ENCODE measurements around the gene MATR3. TPM values are rescaled to one million over a fixed set of nuclear protein-coding genes. Genes with fewer than 3 reads are reported as not detected.

MATR3 gene
- total and polyA plus RNA-seq, 10 of the 15 experiments (the other 5 are each of a cell fraction or from before 2014, with no cell fraction given), result 134 to 401 (median 221) TPM

GRCh38 chr5:139293507-139294373, at the start of gene MATR3 (continued):
- TF ChIP-seq, protein P1, sequence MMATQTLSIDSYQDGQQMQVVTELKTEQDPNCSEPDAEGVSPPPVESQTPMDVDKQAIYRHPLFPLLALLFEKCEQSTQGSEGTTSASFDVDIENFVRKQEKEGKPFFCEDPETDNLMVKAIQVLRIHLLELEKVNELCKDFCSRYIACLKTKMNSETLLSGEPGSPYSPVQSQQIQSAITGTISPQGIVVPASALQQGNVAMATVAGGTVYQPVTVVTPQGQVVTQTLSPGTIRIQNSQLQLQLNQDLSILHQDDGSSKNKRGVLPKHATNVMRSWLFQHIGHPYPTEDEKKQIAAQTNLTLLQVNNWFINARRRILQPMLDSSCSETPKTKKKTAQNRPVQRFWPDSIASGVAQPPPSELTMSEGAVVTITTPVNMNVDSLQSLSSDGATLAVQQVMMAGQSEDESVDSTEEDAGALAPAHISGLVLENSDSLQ (IDR thresholded peaks at IDR 0.05), result no peak
- no peak for TF ChIP-seq IRF4 (IDR thresholded peaks at IDR 0.05; ENCODE audit: low read depth, low read length)
- TF ChIP-seq TCF7 (IDR thresholded peaks at IDR 0.05; ENCODE audit: borderline replicate concordance), result no peak
- TF ChIP-seq ZNF622 (IDR thresholded peaks at IDR 0.05), result no peak
- TF ChIP-seq NFYB (IDR thresholded peaks at IDR 0.05; ENCODE audit: insufficient read depth, low read depth, low read length), result no peak
- no peak for TF ChIP-seq ZNF217 (IDR thresholded peaks at IDR 0.05)
- peak; percentile 88 for TF ChIP-seq MXI1 (IDR thresholded peaks at IDR 0.05; ENCODE audit: low read depth, low read length)
- TF ChIP-seq GABPA (IDR thresholded peaks at IDR 0.05; ENCODE audit: low read depth), result no peak
- TF ChIP-seq ZNF687 (IDR thresholded peaks at IDR 0.05), result 0 out of 2 replicates have a peak, but pooled peaks have one; percentile 63
- TF ChIP-seq HDAC2 (IDR thresholded peaks at IDR 0.05), result no peak
- TF ChIP-seq, protein P2, sequence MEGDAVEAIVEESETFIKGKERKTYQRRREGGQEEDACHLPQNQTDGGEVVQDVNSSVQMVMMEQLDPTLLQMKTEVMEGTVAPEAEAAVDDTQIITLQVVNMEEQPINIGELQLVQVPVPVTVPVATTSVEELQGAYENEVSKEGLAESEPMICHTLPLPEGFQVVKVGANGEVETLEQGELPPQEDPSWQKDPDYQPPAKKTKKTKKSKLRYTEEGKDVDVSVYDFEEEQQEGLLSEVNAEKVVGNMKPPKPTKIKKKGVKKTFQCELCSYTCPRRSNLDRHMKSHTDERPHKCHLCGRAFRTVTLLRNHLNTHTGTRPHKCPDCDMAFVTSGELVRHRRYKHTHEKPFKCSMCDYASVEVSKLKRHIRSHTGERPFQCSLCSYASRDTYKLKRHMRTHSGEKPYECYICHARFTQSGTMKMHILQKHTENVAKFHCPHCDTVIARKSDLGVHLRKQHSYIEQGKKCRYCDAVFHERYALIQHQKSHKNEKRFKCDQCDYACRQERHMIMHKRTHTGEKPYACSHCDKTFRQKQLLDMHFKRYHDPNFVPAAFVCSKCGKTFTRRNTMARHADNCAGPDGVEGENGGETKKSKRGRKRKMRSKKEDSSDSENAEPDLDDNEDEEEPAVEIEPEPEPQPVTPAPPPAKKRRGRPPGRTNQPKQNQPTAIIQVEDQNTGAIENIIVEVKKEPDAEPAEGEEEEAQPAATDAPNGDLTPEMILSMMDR (IDR thresholded peaks at IDR 0.05 in 2 of 3, conservative IDR thresholded peaks at IDR 0.05 in 1 of 3; ENCODE audit: control insufficient read depth in 2 of 3, extremely low read depth in 1 of 3, insufficient read depth in 1 of 3, low read depth in 3 of 3, low read length in 3 of 3), result no peak
- TF ChIP-seq CHD2 (IDR thresholded peaks at IDR 0.05; ENCODE audit: borderline replicate concordance, low read depth, low read length), result peak; percentile 100
- TF ChIP-seq, protein P3, sequence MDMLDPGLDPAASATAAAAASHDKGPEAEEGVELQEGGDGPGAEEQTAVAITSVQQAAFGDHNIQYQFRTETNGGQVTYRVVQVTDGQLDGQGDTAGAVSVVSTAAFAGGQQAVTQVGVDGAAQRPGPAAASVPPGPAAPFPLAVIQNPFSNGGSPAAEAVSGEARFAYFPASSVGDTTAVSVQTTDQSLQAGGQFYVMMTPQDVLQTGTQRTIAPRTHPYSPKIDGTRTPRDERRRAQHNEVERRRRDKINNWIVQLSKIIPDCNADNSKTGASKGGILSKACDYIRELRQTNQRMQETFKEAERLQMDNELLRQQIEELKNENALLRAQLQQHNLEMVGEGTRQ (IDR thresholded peaks at IDR 0.05; ENCODE audit: borderline replicate concordance, low read depth, low read length), result no peak
- TF ChIP-seq BHLHE40 (IDR thresholded peaks at IDR 0.05; ENCODE audit: borderline replicate concordance in 1 of 2, low read depth in 2 of 2, low read length in 1 of 2), result peak; percentile 79 to 80
- TF ChIP-seq, protein P4, sequence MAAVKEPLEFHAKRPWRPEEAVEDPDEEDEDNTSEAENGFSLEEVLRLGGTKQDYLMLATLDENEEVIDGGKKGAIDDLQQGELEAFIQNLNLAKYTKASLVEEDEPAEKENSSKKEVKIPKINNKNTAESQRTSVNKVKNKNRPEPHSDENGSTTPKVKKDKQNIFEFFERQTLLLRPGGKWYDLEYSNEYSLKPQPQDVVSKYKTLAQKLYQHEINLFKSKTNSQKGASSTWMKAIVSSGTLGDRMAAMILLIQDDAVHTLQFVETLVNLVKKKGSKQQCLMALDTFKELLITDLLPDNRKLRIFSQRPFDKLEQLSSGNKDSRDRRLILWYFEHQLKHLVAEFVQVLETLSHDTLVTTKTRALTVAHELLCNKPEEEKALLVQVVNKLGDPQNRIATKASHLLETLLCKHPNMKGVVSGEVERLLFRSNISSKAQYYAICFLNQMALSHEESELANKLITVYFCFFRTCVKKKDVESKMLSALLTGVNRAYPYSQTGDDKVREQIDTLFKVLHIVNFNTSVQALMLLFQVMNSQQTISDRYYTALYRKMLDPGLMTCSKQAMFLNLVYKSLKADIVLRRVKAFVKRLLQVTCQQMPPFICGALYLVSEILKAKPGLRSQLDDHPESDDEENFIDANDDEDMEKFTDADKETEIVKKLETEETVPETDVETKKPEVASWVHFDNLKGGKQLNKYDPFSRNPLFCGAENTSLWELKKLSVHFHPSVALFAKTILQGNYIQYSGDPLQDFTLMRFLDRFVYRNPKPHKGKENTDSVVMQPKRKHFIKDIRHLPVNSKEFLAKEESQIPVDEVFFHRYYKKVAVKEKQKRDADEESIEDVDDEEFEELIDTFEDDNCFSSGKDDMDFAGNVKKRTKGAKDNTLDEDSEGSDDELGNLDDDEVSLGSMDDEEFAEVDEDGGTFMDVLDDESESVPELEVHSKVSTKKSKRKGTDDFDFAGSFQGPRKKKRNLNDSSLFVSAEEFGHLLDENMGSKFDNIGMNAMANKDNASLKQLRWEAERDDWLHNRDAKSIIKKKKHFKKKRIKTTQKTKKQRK (IDR thresholded peaks at IDR 0.05; ENCODE audit: low read depth, low read length), result no peak
- peak; percentile 15; the same call in 1 of the 2 replicates for TF ChIP-seq TCF12 (IDR thresholded peaks at IDR 0.05; ENCODE audit: low read depth, low read length)
- TF ChIP-seq PAX8 (IDR thresholded peaks at IDR 0.05), result no peak
